Cardiac muscle cell (in vitro differentiated cells and primary cell): Measurements from ENCODE around the gene LOXL3. TPM values are rescaled to one million over a fixed set of nuclear protein-coding genes. Genes with fewer than 3 reads are reported as not detected.
"Not testable (repeated sequence)": the region's sequence is repeated elsewhere in the genome, so short reads cannot be mapped to it uniquely, and the experiment has no call there.

Experiments used
- DNase-seq, 2 donors: peaks; one replicate each; pipeline versions ENCODE4 v3.0.0 to v3.0.0-alpha.2; 2010 to 2017; ENCODE audit warnings: low read depth in 1 of 2, low spot score in 1 of 2
- H3K27ac ChIP-seq: fragments of 200-600 bp; sonication (generic); 2 replicates; pipeline ENCODE4 v1.5.1; 2016
- H3K27me3 ChIP-seq: fragments of 200-600 bp; sonication (generic); 2 replicates; pipeline ENCODE4 v1.6.0; 2016; ENCODE audit warnings: control low read depth
- H3K36me3 ChIP-seq: fragments of 200-600 bp; sonication (generic); 2 replicates; pipeline ENCODE4 v1.5.1; 2016; ENCODE audit warnings: control low read depth
- H3K4me1 ChIP-seq: fragments of 200-600 bp; sonication (generic); 2 replicates; pipeline ENCODE4 v1.8.1; 2017; ENCODE audit warnings: low read depth, mild to moderate bottlenecking, mixed run types
- H3K4me3 ChIP-seq: fragments of 200-600 bp; sonication (generic); 2 replicates; pipeline ENCODE4 v1.5.1; 2016; ENCODE audit warnings: mild to moderate bottlenecking
- H3K9me3 ChIP-seq: fragments of 200-600 bp; sonication (generic); 2 replicates; pipeline ENCODE4 v1.5.1; 2017; ENCODE audit warnings: low read depth, mild to moderate bottlenecking, control low read depth
- CTCF ChIP-seq: IDR thresholded peaks from 2 replicates; pipeline ENCODE4 v1.5.1; 2012; ENCODE audit warnings: low read depth, mild to moderate bottlenecking, low read length
- polyA plus RNA-seq: library from polyadenylated mRNA; unstranded; fragments of >200 nt; fragmentation: Nextera tagmentation; extraction: Ambion mirVana; gene quantifications from 2 replicates; pipeline ENCODE4 v1.2.1, GENCODE V29; 2016
- total RNA-seq: library from RNA; depleted of rRNA; stranded (reverse); fragments of >200 nt; gene quantifications from 2 replicates; pipeline ENCODE4 v1.2.3, GENCODE V29; 2016

Gene LOXL3
- total and polyA plus RNA-seq, 2 experiments from 2014 or later: 13.4 to 43.3 TPM

GRCh38 chr2:74491648-74492544, 61.8 kb downstream of the LOXL3 start:
- TF ChIP-seq CTCF: no peak
- Histone ChIP-seq H3K9me3 (no peaks in the 10 kb centered on the region), H3K4me1 (no peaks in the 10 kb centered on the region), H3K4me3 (no peak overlapping the region), H3K36me3 (peaks cover 24% of the 10 kb centered on the region), H3K27ac (no peak overlapping the region), H3K27me3 (peaks cover 20% of the 10 kb centered on the region)
- DNase-seq: no peak

DNA sequence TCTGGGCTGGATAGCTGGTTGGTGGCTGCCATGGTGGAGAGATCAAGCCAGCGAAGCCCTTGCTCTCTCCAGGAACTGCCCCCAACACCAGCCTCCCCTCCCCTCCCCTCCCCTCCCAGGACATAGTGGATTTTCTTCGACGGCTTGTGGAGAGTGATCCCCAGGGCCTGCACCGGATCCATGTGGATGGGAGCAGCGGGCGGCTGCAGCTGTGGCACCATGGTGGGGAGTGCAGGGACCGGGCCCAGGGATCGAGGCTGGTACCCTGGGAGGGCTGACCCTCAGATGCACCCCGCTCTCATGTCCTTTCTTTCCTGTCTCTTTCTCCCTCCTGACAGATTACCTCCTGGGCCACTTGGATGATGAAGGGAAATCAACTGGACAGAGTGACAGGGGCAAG, 63.8 kb downstream of the LOXL3 start:
- H3K9me3 ChIP-seq: no peaks in the 10 kb centered on the region
- no peak for DNase-seq
- H3K27me3 ChIP-seq: peaks cover under 1% of the 10 kb centered on the region
- H3K27ac ChIP-seq: no peak overlapping the region
- H3K4me3 ChIP-seq: no peak overlapping the region
- no peaks in the 10 kb centered on the region for H3K4me1 ChIP-seq
- TF ChIP-seq CTCF: no peak
- peaks cover 24% of the 10 kb centered on the region for H3K36me3 ChIP-seq

DNA sequence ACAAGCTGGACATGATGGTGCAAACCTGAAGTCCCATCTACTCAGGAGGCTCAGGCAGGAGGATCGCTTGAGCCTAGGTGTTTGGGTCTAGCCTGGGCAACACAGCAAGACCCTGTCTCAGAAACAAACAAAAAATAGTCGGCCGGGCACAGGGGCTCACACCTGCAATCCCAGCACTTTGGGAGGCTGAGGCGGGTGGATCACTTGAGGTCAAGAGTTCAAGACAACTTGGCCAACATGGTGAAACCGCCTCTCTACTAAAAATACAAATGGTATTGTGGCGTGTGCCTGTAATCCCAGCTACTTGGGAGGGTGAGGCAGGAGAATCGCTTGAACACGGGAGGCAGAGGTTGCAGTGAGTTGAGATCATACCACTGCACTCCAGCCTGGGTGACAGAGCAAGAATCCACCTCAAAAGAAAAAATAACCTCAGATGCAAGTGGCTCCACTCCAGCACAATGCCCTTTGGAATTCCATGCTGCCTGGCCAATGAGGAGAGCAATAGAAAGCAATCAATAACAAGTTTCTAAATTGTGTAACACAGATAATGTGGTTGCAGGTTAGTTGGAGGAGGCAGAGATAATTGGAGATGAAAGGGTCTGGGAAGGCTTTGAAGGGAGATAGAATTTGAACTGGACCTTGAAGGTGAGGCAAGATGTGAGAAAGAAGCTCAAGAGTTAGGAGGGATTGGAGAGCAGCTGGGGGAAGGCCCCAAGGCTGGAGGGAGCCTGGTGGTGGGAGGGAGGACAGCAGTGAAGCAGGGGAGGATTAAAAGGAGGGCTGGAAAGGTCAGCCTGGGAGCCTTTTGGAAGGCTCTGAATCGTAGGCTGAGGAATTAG, 64.9 kb downstream of the LOXL3 start:
- DNase-seq: no peak
- Histone ChIP-seq H3K36me3 (peaks cover 24% of the 10 kb centered on the region), H3K4me1 (no peaks in the 10 kb centered on the region), H3K27me3 (no peaks in the 10 kb centered on the region), H3K27ac (no peak overlapping the region), H3K9me3 (no peaks in the 10 kb centered on the region), H3K4me3 (no peak overlapping the region)
- no peak for TF ChIP-seq CTCF

DNA sequence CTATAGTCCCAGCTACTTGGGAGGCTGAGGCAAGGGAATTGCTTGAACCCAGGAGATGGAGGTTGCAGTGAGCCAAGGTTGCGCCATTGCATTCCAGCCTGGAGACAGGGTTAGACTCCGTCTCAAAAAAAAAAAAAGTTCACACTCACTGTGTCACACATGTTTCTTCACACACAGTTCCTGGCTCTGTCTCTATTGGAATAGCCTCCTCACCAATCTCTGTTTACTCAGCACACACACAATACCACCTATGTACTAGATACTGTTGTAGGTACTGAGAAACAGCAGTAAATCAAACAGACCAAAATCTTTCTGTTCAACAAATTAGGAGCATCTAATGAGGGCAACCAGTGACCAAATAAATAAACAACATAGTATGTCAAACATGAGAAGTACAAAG, 67.6 kb downstream of the LOXL3 start:
- Histone ChIP-seq H3K9me3 (no peaks in the 10 kb centered on the region), H3K36me3 (peaks cover 4% of the 10 kb centered on the region), H3K27me3 (no peaks in the 10 kb centered on the region), H3K4me3 (no peak overlapping the region), H3K4me1 (peaks cover 7% of the 10 kb centered on the region), H3K27ac (no peak overlapping the region)
- DNase-seq: no peak
- no peak for TF ChIP-seq CTCF

GRCh38 chr2:74483675-74484164, 70.0 kb downstream of the LOXL3 start:
- H3K4me1 ChIP-seq, DNase-seq, H3K9me3 ChIP-seq, H3K36me3 ChIP-seq, H3K27me3 ChIP-seq, H3K27ac ChIP-seq: not testable (repeated sequence)
- peak overlapping the region; percentile 90 for H3K4me3 ChIP-seq
